DOHH2 (cell line): Measurements from ENCODE around the gene SLC2A6.

Source experiments
- EZH2phosphoT487 ChIP-seq: fragments of 200-600 bp; sonication (generic); IDR thresholded peaks from 2 replicates; pipeline ENCODE4 v1.6.1; 2017; ENCODE audit warnings: borderline replicate concordance, mild to moderate bottlenecking, antibody characterized with exemption, low read length, moderate library complexity, mixed read lengths
- TF ChIP-seq, protein P1 (sequence below): fragments of 200-600 bp; sonication (generic); IDR thresholded peaks from one replicate; pipeline ENCODE4 v1.5.1; 2014; ENCODE audit warnings: antibody characterized with exemption, mild to moderate bottlenecking, low read depth, low read length; ENCODE audit not compliant: poor library complexity, severe bottlenecking

GRCh38 chr9:133524679-133525228, 45.9 kb upstream of the SLC2A6 start, which contains the start of gene MYMK:
- TF ChIP-seq, protein P1, sequence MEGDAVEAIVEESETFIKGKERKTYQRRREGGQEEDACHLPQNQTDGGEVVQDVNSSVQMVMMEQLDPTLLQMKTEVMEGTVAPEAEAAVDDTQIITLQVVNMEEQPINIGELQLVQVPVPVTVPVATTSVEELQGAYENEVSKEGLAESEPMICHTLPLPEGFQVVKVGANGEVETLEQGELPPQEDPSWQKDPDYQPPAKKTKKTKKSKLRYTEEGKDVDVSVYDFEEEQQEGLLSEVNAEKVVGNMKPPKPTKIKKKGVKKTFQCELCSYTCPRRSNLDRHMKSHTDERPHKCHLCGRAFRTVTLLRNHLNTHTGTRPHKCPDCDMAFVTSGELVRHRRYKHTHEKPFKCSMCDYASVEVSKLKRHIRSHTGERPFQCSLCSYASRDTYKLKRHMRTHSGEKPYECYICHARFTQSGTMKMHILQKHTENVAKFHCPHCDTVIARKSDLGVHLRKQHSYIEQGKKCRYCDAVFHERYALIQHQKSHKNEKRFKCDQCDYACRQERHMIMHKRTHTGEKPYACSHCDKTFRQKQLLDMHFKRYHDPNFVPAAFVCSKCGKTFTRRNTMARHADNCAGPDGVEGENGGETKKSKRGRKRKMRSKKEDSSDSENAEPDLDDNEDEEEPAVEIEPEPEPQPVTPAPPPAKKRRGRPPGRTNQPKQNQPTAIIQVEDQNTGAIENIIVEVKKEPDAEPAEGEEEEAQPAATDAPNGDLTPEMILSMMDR = no peak
- no peak for TF ChIP-seq EZH2phosphoT487
